B cell (primary cell): Measurements from ENCODE around the gene CXCL6.

ENCODE experiments used
- CTCF ChIP-seq: fragments of 200-600 bp; IDR thresholded peaks from one replicate; pipeline ENCODE4 v1.8.0; 2022; ENCODE audit warnings: antibody characterized with exemption, mild to moderate bottlenecking
- EZH2 ChIP-seq: IDR thresholded peaks from 2 replicates; pipeline ENCODE4 v1.6.1; 2012; ENCODE audit warnings: borderline replicate concordance, low read depth, mild to moderate bottlenecking, moderate library complexity, low read length; ENCODE audit not compliant: insufficient read depth, poor library complexity, severe bottlenecking

- TF ChIP-seq CTCF (no peak), EZH2 (no peak)
These were observed 23.2 kb downstream of the CXCL6 start for GRCh38 chr4:73859614-73860088.
